ENCODE data around the gene NPTN.
A peak's percentile ranks its signal among the peaks of the same experiment; 100 is the strongest.
"Not testable (repeated sequence)": the region's sequence is repeated elsewhere in the genome, so short reads cannot be mapped to it uniquely, and the experiment has no call there.

The NPTN gene

DNA sequence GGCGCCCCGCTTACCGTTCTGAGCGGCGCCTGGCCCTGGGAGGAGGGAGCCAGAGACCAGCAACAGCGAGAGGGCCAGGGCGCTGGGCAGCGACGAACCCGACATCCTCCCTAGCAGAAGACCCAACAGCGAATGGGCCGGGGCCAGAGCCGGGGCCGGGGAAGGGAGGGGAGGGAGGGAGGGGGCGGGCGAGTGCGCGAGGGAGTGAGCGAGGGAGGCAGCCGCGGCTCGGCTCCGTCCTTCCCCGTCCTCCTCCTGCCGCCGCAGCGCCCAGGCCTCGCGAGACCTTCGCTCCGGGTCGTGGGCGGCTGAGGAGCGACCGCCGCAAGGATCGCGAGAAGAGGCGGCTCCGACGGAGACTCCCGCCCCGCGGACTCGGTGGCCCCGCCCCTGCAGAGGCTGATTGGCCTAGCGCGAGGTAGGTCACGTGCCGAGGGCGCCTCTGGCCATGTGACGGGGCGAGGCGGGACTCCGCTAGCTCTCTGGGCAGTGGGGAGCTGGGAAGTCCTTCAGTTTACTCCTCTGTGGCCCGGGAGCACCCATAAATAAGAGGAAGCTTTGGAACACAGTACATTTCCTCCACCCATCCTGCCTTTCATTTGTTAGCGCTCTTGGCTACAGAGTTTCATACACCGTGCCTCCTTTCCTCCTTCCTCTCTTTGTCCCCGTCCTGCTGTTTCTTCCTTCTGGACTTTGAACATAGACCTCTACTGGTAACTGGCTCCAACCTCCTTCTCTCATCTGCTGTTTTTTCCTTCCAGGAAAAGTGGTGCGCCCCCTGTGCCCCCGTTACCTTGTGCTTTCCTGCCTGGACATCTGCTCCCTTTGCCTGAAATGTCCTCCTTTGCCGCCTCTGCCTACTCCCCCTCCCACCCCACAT, at the start of gene NPTN:
Gene NPTN, minus strand, starts transcription at position 279 of the 880 bp plus-strand sequence. Its CDS starts 174 bp downstream, at position 105.
- DNase-seq (ENCODE audit: insufficient read length, low spot score) (peak; percentile 90), FAIRE-seq (peak; percentile 69)

DNA sequence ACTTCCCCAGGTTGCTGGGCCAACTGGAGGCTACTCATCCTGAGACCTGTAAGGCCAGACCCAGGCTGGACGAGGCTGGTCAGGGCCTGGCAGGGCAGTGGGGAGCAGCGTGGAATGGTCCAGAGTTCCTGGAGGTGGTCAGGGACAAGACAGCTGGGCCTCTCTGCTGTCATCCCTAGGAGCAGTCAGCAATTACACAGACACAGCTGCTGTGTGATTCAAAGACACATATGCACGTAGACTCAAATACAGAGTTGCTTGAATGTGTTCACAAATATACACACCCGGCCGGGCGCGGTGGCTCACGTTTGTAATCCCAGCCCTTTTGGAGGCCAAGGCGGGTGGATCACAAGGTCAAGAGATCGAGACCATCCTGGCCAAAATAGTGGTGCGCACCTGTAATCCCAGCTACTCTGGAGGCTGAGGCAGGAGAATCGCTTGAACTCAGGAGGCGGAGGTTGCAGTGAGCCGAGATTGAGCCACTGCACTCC, 49.5 kb upstream of the NPTN start:
- DNase-seq (ENCODE audit: insufficient read length, low spot score) (no peak), FAIRE-seq (no peak)

- no peak for FAIRE-seq
- no peak for DNase-seq (ENCODE audit: insufficient read length, low spot score)
These were observed 48.8 kb upstream of the NPTN start for GRCh38 chr15:73681856-73682599.

DNA sequence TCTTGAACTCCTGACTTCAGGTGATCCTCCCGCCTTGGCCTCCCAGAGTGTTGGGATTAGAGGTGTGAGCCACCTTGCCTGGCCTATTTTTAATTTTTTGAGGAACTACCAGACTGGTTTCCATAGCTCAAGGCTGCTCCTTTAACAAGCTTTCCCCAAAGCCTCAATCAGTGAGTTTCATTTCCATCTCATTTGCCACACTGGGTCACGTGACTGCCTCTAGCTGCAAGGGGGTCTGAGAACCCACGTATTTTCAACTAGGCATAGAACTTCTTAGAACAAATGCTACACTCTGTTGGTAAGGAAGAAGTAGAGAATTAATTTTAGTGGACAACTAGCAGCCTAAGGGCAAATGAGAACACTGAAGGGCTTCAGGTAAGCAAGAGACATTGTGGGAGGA, 47.9 kb upstream of the NPTN start:
- no peak for FAIRE-seq
- DNase-seq (ENCODE audit: insufficient read length, low spot score): no peak

DNA sequence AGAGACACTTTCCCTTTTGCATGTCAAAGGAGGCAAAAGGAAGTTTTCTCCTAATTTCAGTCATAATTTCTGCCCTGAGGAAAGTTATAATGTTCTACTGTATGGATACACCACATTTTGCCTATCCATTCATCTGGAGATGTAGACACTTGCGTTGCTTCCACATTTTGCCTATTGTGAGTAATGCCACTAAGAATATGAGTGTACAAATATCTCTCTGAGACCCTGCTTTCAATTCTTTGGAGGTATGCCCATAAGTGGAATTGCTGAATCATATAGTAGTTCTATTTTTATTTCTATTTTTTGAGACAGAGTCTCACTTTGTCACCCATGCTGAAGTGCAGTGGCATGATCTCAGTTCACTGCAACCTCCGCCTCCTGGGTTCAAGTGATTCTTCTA, 47.4 kb upstream of the NPTN start:
- DNase-seq (ENCODE audit: insufficient read length, low spot score) (no peak), FAIRE-seq (no peak)

- FAIRE-seq: no peak
- no peak for DNase-seq (ENCODE audit: insufficient read length, low spot score)
These were observed 46.8 kb upstream of the NPTN start for GRCh38 chr15:73679964-73680363.

GRCh38 chr15:73679180-73679579, 46.0 kb upstream of the NPTN start:
- FAIRE-seq: no peak

DNA sequence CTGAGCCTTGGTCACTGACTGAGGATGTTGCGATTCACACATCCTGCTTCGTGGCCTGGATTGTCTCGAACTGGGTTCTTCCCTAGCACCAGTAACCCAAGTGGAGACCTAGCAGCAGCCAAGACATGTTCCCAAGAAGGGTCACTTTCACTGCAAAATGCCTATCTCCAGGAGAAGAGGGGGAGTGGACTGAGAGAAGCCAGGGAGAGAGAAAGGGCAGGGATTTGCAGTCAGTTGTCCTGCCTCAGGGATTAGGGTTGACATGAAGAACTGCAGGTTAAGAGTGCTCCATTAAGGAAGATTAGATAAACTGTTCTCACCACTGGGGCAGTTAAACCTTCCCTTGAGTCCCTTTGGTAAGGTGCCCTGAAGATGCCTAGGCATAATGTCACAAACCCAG, 45.3 kb upstream of the NPTN start:
- DNase-seq (ENCODE audit: insufficient read length, low spot score) (no peak), FAIRE-seq (no peak)

More at GRCh38 chr15:73679180-73679579, 46.0 kb upstream of the NPTN start:
- DNase-seq (ENCODE audit: insufficient read length, low spot score): no peak

DNA sequence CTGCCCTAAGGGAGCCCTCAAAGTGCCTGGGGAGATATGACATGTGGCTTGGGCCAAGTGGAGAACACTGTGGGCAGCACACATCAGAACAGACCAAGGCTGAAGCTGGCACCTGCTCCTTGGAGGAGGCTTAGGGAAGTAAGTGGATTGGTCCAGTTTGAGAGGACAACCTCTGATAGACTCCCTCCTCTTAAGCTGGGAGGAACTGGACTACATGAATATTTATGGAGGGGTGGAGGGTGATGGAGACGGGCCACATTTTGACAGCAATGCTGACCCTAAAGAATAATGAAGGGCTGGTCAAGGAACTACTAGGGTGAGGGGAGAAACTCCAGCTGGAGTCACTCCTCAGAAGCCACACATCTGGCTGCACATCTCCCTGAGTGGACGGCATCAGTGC, 44.5 kb upstream of the NPTN start:
- DNase-seq (ENCODE audit: insufficient read length, low spot score) (no peak), FAIRE-seq (no peak)

DNA sequence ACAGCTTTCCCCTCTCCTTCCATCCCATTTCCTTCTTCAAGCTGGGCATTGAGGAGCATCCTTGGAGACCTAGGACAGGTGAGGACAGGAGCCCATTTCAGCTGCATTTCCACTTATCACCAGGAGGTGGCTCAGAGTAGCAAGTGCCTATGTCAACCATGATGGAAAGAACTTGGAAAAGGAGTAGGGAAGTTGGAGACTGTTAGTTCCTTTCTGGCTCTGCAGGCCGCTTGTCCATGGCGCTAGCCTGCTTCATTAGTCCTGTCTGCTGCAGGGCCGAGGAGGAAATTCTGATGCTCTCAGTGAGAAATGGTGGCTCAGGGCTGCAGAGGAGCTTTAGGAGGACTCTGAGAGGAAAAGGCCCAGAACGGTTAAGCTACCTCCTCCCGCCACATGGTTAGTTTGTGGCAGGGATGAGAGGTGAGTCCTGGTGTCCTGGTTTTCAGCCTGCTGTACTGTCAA, 44.0 kb upstream of the NPTN start:
- peak; percentile 55 for DNase-seq (ENCODE audit: insufficient read length, low spot score)
- FAIRE-seq: no peak

DNA sequence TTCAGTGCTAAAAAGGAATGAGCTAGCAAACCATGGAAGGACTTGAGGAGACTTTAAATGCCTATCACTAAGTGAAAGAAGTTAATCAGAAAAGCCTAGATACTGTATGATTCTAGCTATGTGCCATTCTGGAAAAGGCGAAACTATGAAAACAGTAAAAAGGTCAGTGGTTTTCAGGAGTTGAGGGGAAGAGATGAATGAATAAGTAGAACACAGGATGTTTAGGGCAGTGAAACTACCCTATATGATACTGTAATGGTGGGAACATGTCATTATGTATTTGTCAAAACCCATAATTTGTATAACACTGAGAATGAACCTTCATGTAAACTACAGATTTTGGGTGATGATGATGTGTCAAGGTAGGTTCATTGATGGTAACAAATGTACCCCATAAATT, 41.4 kb upstream of the NPTN start:
- FAIRE-seq (no peak), DNase-seq (ENCODE audit: insufficient read length, low spot score) (no peak)

DNA sequence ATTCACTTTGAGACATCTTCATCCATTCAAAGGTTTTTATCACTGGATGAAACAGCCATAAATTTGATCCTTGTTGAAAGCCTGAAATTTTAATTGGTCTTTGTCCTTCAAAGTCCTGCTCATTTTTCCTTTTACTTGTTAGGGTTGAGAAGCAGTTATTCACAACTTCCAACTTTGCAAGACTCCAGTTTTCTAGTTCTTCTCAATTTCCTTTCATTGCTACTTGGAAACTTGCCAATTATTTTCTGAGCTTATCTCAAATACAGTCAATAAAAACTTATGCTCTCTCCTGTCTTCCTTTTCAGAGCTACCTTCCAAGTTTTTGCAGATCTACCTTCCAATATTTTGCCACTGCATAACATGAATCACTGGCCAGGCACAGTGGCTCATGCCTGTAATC, 27.3 kb upstream of the NPTN start:
- DNase-seq (ENCODE audit: insufficient read length, low spot score) (no peak), FAIRE-seq (no peak)

- FAIRE-seq (no peak), DNase-seq (ENCODE audit: insufficient read length, low spot score) (no peak)
These were observed 25.5 kb upstream of the NPTN start for GRCh38 chr15:73658645-73659044.

GRCh38 chr15:73655724-73656123, 22.5 kb upstream of the NPTN start:
- DNase-seq (ENCODE audit: insufficient read length, low spot score): no peak
- FAIRE-seq: no peak

GRCh38 chr15:73654659-73655058, 21.5 kb upstream of the NPTN start:
- FAIRE-seq: no peak
- DNase-seq (ENCODE audit: insufficient read length, low spot score): no peak

DNA sequence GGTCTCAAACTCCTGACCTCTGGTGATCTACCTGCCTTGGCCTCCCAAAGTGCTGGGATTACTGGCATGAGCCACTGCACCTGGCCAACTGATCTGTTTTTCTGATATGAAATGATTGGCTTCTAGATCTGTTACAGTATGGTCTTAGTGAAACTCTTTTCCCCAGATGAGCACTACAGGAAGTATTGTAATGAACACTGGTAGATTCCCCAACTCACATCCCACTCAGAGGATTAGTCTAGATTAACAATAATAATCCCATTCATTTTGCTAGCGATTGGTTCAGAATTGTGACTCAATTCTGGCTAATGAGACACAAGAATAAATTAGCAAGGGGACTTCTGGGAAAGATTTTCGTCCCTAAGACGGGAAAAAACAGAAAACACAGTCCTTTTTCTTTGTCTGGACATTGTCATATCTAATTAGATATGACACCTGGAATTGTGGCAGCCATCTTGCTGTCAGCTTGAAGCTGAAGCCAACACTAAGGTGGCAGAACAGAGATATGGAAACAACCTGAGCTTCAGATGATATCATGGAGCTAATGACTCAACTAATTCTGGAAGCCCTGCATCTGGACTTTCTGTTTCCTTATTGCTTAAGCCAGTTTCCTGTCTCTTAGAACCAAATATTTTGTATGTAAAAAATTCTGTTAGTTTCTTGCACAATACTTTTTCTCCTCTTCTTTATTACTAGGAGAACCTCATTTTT, 17.4 kb upstream of the NPTN start:
- no peak for FAIRE-seq

GRCh38 chr15:73648014-73648295, 14.8 kb upstream of the NPTN start:
- no peak for DNase-seq (ENCODE audit: insufficient read length, low spot score)
- no peak for FAIRE-seq

More for the DNA sequence above, 17.4 kb upstream of the NPTN start:
- no peak for DNase-seq (ENCODE audit: insufficient read length, low spot score)

GRCh38 chr15:73647259-73648013, 14.2 kb upstream of the NPTN start:
- no peak for FAIRE-seq
- DNase-seq (ENCODE audit: insufficient read length, low spot score): no peak

DNA sequence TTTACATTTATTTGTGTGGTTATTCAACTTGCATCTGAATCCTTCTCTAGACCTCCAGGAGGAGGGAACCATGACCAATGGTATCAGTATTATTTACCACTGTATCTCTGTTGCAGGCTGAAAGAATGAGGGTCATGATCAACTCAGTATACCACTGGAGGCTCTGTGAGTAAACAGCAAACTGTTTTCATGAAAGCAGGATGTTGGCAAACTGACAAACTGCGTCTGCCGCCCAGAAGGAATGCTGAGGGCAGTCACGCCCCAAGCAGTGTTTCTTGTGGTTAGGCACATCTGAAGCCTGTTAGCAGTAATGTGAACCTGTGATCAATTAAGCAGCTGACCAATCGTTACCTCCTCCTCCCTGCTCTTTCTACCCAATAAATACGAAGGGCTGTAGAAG, 6.3 kb upstream of the NPTN start:
- not testable (repeated sequence) for DNase-seq (ENCODE audit: insufficient read length, low spot score); FAIRE-seq

DNA sequence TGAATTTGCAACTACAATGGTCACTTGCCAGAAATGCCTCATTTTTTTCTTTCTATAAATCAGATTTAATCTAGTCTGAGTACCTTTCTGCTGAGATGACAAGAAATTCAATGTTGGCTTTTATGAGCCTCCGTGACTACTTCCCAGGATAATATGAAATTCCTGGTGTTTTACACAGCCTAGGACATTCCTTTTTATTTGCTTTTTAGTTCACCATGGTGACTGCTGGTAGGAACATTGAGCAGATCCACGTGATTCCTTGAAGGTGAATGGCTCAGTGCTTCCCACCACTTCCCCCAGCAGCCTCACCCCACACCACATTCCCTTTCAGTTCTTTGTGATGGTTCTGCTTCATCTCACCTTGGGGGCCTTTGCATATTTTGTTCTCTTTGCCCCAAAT, 4.3 kb upstream of the NPTN start:
- FAIRE-seq: no peak

More for the DNA sequence above, 4.3 kb upstream of the NPTN start:
- no peak for DNase-seq (ENCODE audit: insufficient read length, low spot score)
